Neural cell (in vitro differentiated cells): ENCODE results near the gene WDR81.
"Not testable (repeated sequence)": the region's sequence is repeated elsewhere in the genome, so short reads cannot be mapped to it uniquely, and the experiment has no call there.

Experiments
- EZH2 ChIP-seq: fragments of 200-600, 300-800 bp; shearing (Covaris generic), sonication (generic); IDR thresholded peaks from 2 replicates; pipeline ENCODE4 v1.6.1; 2014; ENCODE audit warnings: antibody characterized with exemption, low read length, borderline replicate concordance, mild to moderate bottlenecking; ENCODE audit not compliant: insufficient read depth, poor library complexity, severe bottlenecking
- MXI1 ChIP-seq: fragments of 450-650 bp; conservative IDR thresholded peaks from 2 replicates; pipeline ENCODE4 v1.6.1; 2014; ENCODE audit warnings: antibody characterized with exemption, mild to moderate bottlenecking; ENCODE audit not compliant: poor library complexity, severe bottlenecking
- TF ChIP-seq, protein P1 (sequence below): fragments of 450-650 bp; IDR thresholded peaks from 2 replicates; pipeline ENCODE4 v1.5.1; 2014; ENCODE audit warnings: antibody characterized with exemption, mild to moderate bottlenecking, moderate library complexity; ENCODE audit not compliant: poor library complexity, severe bottlenecking

DNA sequence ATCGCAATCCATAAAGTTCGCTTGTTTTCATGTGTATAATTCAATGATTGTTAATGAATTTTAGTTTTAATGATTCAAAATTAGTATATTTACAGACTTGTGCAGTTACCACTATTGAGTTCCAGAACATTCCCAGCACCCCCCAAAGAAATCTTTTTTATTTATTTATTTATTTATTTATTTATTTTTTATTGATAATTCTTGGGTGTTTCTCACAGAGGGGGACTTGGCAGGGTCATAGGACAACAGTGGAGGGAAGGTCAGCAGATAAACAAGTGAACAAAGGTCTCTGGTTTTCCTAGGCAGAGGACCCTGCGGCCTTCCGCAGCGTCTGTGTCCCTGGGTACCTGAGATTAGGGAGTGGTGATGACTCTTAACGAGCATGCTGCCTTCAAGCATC lies 36.1 kb upstream of the WDR81 start:
- TF ChIP-seq, protein P1, sequence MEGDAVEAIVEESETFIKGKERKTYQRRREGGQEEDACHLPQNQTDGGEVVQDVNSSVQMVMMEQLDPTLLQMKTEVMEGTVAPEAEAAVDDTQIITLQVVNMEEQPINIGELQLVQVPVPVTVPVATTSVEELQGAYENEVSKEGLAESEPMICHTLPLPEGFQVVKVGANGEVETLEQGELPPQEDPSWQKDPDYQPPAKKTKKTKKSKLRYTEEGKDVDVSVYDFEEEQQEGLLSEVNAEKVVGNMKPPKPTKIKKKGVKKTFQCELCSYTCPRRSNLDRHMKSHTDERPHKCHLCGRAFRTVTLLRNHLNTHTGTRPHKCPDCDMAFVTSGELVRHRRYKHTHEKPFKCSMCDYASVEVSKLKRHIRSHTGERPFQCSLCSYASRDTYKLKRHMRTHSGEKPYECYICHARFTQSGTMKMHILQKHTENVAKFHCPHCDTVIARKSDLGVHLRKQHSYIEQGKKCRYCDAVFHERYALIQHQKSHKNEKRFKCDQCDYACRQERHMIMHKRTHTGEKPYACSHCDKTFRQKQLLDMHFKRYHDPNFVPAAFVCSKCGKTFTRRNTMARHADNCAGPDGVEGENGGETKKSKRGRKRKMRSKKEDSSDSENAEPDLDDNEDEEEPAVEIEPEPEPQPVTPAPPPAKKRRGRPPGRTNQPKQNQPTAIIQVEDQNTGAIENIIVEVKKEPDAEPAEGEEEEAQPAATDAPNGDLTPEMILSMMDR, result not testable (repeated sequence)
- TF ChIP-seq MXI1, EZH2: not testable (repeated sequence)
